WTC11 (cell line): Measurements from ENCODE around the gene EVA1C. TPM values are rescaled to one million over a fixed set of nuclear protein-coding genes. Genes with fewer than 3 reads are reported as not detected.
A peak's percentile ranks its signal among the peaks of the same experiment; 100 is the strongest.

Source experiments
- ATAC-seq: fragments of 200-7000 bp; cut with Tn5 transposase; 2 replicates; pipeline ENCODE4 v1.10.0; 2021; ENCODE audit warnings: mild to moderate bottlenecking, moderate library complexity
- CTCF ChIA-PET: fragments of 300-600 bp; sonication (Branson Sonifier 250); formaldehyde crosslinking; loops from one replicate; lab custom pipeline; 2021; ENCODE audit warnings: antibody characterized with exemption; lab: Charles Lee
- POLR2A ChIA-PET: fragments of 350-600 bp; sonication (Branson Sonifier 250); formaldehyde crosslinking; loops from one replicate; lab custom pipeline; 2021; ENCODE audit warnings: antibody characterized with exemption; lab: Charles Lee
- DNase-seq: peaks from one replicate; pipeline ENCODE4 v3.0.0; 2021; ENCODE audit warnings: low spot score
- H3K27ac Mint-ChIP-seq: 2 replicates; pipeline ENCODE4 v1.8.0; 2021; ENCODE audit warnings: mixed read lengths
- H3K27me3 Mint-ChIP-seq: 2 replicates; pipeline ENCODE4 v1.8.0; 2021; ENCODE audit warnings: low read depth, mild to moderate bottlenecking, moderate library complexity, mixed read lengths
- H3K36me3 Mint-ChIP-seq: 2 replicates; pipeline ENCODE4 v1.8.0; 2021; ENCODE audit warnings: mixed read lengths
- H3K4me1 Mint-ChIP-seq: 2 replicates; pipeline ENCODE4 v1.8.0; 2022; ENCODE audit warnings: mixed read lengths
- H3K4me3 Mint-ChIP-seq: 2 replicates; pipeline ENCODE4 v1.8.0; 2021; ENCODE audit warnings: mild to moderate bottlenecking, moderate library complexity, mixed read lengths
- H3K9me3 Mint-ChIP-seq: 2 replicates; pipeline ENCODE4 v1.8.0; 2021; ENCODE audit warnings: mixed read lengths
- ARID4B ChIP-seq: sonication (generic); formaldehyde crosslinking; IDR thresholded peaks from 2 replicates; pipeline ENCODE4 v1.8.0; 2023; ENCODE audit warnings: missing genetic modification reagents, mild to moderate bottlenecking, borderline replicate concordance
- JAZF1 ChIP-seq: fragments of 250-450 bp; sonication (Bioruptor Pico); IDR thresholded peaks from 2 replicates; pipeline ENCODE4 v1.9.0; 2021; ENCODE audit warnings: moderate library complexity, mild to moderate bottlenecking, inconsistent platforms
- JUN ChIP-seq: sonication (generic); formaldehyde crosslinking; IDR thresholded peaks from 2 replicates; pipeline ENCODE4 v1.8.0; 2023; ENCODE audit warnings: mild to moderate bottlenecking, missing genetic modification reagents
- OVOL2 ChIP-seq: fragments of 250-450 bp; sonication (Bioruptor Pico); IDR thresholded peaks from 2 replicates; pipeline ENCODE4 v1.9.0; 2021; ENCODE audit warnings: mild to moderate bottlenecking, borderline replicate concordance
- RORB ChIP-seq: fragments of 250-450 bp; sonication (Bioruptor Pico); IDR thresholded peaks from 2 replicates; pipeline ENCODE4 v1.9.0; 2021; ENCODE audit warnings: mild to moderate bottlenecking
- SMAD3 ChIP-seq: sonication (generic); formaldehyde crosslinking; IDR thresholded peaks from 2 replicates; pipeline ENCODE4 v1.8.0; 2022; ENCODE audit warnings: missing genetic modification reagents, mild to moderate bottlenecking, borderline replicate concordance
- SP1 ChIP-seq: sonication (generic); formaldehyde crosslinking; conservative IDR thresholded peaks from 2 replicates; pipeline ENCODE4 v1.8.1; 2022; ENCODE audit warnings: missing genetic modification reagents
- TEAD1 ChIP-seq: sonication (generic); formaldehyde crosslinking; IDR thresholded peaks from 2 replicates; pipeline ENCODE4 v1.8.0; 2022; ENCODE audit warnings: mild to moderate bottlenecking, missing genetic modification reagents
- ZNF263 ChIP-seq: sonication (generic); formaldehyde crosslinking; IDR thresholded peaks from 2 replicates; pipeline ENCODE4 v1.8.1; 2022; ENCODE audit warnings: low read depth, mild to moderate bottlenecking, moderate library complexity, missing genetic modification reagents
- total RNA-seq: library from RNA; stranded (reverse); gene quantifications from 3 replicates; pipeline ENCODE4 v1.2.3, GENCODE V29; 2021
- TF ChIP-seq, protein P1 (sequence below): sonication (generic); formaldehyde crosslinking; IDR thresholded peaks from 2 replicates; pipeline ENCODE4 v1.8.0; 2022; ENCODE audit warnings: missing genetic modification reagents
- TF ChIP-seq, protein P2 (sequence below): fragments of 250-450 bp; sonication (Bioruptor Pico); IDR thresholded peaks from 2 replicates; pipeline ENCODE4 v1.9.0; 2021; ENCODE audit warnings: mild to moderate bottlenecking, borderline replicate concordance
- TF ChIP-seq, protein P3 (sequence below): sonication (generic); formaldehyde crosslinking; IDR thresholded peaks from 2 replicates; pipeline ENCODE4 v1.8.1; 2022; ENCODE audit warnings: low read depth, mild to moderate bottlenecking, moderate library complexity, missing genetic modification reagents, borderline replicate concordance

The EVA1C gene
- total RNA-seq, 1 experiment from 2014 or later, result 3.1 TPM

DNA sequence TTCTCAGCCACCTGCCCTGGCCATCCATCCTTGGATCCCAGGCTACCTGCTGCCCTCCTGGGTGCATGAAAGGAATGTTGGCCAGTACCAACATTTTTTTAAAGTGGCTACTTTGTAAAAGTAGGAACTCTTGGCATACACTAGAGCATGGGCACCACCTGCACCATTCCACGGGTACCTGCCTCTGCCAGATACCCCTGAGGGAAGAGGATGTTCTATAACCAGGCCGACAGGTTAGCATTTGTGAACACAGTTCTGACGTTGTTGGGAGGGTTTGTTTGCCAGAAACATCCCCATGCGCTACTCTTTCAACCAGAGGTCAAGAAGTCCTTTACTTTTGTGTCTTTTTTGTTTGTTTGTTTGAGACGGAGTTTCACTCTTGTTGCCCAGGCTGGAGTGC, 43.0 kb downstream of the EVA1C start:
- ChIA-PET CTCF (no interaction called here), POLR2A (no interaction called here)
- Mint-ChIP-seq H3K9me3 (0 out of 2 replicates have a peak, but pooled peaks cover 4% of the 10 kb centered on the region), H3K4me1 (peaks cover 8% of the 10 kb centered on the region), H3K27ac (no peak overlapping the region), H3K36me3 (no peaks in the 10 kb centered on the region; the same call in none of the 2 replicates), H3K4me3 (no peak overlapping the region), H3K27me3 (no peaks in the 10 kb centered on the region)
- DNase-seq (no peak), ATAC-seq (no peak)
- TF ChIP-seq, protein P1, sequence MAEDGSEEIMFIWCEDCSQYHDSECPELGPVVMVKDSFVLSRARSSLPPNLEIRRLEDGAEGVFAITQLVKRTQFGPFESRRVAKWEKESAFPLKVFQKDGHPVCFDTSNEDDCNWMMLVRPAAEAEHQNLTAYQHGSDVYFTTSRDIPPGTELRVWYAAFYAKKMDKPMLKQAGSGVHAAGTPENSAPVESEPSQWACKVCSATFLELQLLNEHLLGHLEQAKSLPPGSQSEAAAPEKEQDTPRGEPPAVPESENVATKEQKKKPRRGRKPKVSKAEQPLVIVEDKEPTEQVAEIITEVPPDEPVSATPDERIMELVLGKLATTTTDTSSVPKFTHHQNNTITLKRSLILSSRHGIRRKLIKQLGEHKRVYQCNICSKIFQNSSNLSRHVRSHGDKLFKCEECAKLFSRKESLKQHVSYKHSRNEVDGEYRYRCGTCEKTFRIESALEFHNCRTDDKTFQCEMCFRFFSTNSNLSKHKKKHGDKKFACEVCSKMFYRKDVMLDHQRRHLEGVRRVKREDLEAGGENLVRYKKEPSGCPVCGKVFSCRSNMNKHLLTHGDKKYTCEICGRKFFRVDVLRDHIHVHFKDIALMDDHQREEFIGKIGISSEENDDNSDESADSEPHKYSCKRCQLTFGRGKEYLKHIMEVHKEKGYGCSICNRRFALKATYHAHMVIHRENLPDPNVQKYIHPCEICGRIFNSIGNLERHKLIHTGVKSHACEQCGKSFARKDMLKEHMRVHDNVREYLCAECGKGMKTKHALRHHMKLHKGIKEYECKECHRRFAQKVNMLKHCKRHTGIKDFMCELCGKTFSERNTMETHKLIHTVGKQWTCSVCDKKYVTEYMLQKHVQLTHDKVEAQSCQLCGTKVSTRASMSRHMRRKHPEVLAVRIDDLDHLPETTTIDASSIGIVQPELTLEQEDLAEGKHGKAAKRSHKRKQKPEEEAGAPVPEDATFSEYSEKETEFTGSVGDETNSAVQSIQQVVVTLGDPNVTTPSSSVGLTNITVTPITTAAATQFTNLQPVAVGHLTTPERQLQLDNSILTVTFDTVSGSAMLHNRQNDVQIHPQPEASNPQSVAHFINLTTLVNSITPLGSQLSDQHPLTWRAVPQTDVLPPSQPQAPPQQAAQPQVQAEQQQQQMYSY (CRISPR knock-in tag), result no peak
- TF ChIP-seq, protein P2, sequence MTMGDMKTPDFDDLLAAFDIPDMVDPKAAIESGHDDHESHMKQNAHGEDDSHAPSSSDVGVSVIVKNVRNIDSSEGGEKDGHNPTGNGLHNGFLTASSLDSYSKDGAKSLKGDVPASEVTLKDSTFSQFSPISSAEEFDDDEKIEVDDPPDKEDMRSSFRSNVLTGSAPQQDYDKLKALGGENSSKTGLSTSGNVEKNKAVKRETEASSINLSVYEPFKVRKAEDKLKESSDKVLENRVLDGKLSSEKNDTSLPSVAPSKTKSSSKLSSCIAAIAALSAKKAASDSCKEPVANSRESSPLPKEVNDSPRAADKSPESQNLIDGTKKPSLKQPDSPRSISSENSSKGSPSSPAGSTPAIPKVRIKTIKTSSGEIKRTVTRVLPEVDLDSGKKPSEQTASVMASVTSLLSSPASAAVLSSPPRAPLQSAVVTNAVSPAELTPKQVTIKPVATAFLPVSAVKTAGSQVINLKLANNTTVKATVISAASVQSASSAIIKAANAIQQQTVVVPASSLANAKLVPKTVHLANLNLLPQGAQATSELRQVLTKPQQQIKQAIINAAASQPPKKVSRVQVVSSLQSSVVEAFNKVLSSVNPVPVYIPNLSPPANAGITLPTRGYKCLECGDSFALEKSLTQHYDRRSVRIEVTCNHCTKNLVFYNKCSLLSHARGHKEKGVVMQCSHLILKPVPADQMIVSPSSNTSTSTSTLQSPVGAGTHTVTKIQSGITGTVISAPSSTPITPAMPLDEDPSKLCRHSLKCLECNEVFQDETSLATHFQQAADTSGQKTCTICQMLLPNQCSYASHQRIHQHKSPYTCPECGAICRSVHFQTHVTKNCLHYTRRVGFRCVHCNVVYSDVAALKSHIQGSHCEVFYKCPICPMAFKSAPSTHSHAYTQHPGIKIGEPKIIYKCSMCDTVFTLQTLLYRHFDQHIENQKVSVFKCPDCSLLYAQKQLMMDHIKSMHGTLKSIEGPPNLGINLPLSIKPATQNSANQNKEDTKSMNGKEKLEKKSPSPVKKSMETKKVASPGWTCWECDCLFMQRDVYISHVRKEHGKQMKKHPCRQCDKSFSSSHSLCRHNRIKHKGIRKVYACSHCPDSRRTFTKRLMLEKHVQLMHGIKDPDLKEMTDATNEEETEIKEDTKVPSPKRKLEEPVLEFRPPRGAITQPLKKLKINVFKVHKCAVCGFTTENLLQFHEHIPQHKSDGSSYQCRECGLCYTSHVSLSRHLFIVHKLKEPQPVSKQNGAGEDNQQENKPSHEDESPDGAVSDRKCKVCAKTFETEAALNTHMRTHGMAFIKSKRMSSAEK, result no peak
- no peak for TF ChIP-seq OVOL2 (CRISPR knock-in tag)
- no peak for TF ChIP-seq ZNF263 (CRISPR knock-in tag)
- TF ChIP-seq ARID4B (CRISPR knock-in tag), result no peak

DNA sequence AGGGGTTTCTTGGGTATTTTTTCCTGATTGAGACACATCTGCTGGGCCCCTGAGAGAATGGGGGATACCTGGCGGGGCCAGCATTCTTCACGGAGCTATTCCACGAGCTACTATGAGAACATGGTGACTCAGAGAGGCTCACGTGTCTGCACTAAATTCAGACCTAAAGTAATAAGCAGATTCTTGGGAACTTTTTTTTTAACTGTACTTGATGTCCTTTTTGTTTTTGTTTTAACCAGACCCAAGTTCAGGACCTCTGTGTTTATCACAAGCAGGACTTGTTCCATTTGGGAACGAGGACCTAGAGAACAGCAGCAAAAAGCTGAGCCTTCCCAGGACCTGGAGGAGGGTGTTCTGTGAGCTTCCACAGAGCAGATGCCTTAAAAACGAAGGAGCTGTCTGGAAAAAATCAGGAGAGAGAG, 44.0 kb downstream of the EVA1C start:
- Mint-ChIP-seq H3K4me1 (peaks cover 8% of the 10 kb centered on the region), H3K36me3 (peaks cover 2% of the 10 kb centered on the region)
- CTCF ChIA-PET, result interaction anchor here (1.2 to 1.7 kb wide), 2 partner anchors 53 to 113 kb away, joined by 4 to 5 read pairs; no protein-coding TSS in a partner anchor
- TF ChIP-seq RORB (CRISPR knock-in tag), result no peak
- no peak for TF ChIP-seq SMAD3 (CRISPR knock-in tag)
- no peak for TF ChIP-seq JUN (CRISPR knock-in tag)
- TF ChIP-seq, protein P3, sequence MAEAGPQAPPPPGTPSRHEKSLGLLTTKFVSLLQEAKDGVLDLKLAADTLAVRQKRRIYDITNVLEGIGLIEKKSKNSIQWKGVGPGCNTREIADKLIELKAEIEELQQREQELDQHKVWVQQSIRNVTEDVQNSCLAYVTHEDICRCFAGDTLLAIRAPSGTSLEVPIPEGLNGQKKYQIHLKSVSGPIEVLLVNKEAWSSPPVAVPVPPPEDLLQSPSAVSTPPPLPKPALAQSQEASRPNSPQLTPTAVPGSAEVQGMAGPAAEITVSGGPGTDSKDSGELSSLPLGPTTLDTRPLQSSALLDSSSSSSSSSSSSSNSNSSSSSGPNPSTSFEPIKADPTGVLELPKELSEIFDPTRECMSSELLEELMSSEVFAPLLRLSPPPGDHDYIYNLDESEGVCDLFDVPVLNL (CRISPR knock-in tag), result no peak
- no peak for TF ChIP-seq SP1 (CRISPR knock-in tag)
- no peak for TF ChIP-seq JAZF1 (CRISPR knock-in tag)
- no peak for TF ChIP-seq TEAD1 (CRISPR knock-in tag)
- TF ChIP-seq, all 79 proteins: peak for 0
- H3K4me3 Mint-ChIP-seq, result no peak overlapping the region
- peak overlapping the region; percentile 60; the same call in 1 of the 2 replicates for H3K27ac Mint-ChIP-seq
- ATAC-seq (no peak), DNase-seq (no peak)
- peaks cover 6% of the 10 kb centered on the region; the same call in 1 of the 2 replicates for H3K9me3 Mint-ChIP-seq
- POLR2A ChIA-PET, result no interaction called here
- no peaks in the 10 kb centered on the region; the same call in 1 of the 2 replicates for H3K27me3 Mint-ChIP-seq
